ENCODE measurements around the gene WDR27.

Gene WDR27

DNA sequence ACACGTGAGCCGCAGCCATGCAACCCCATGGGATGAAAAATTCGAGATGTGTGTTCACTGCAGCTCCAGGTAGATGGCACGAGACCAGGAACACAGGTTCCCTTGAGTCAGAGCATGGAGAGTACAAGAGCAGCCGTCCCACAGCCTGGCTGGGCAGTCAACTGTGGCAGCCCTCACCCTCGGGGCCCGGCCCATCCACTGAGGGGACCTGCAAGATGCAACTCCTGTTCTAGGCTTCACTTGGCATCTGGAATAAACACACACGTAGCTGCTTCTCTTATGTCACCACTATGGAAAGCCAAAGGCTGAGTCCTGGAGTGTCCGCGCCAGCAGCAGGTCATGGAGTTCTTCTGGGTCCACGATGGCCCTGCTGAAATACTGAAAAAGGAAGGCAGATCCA is 77.0 kb downstream of the WDR27 start:
- H3K4me3 ChIP-seq (ENCODE audit: low read depth, low read length): no peak overlapping the region
- no peak for TF ChIP-seq CTCF (IDR thresholded peaks at IDR 0.05; ENCODE audit: borderline replicate concordance, insufficient read depth, low read depth, low read length)

- H3K4me3 ChIP-seq (ENCODE audit: low read depth, low read length): no peak overlapping the region
- TF ChIP-seq CTCF (IDR thresholded peaks at IDR 0.05; ENCODE audit: borderline replicate concordance, insufficient read depth, low read depth, low read length): no peak
Observed at GRCh38 chr6:169623975-169624374, 77.9 kb downstream of the WDR27 start.

DNA sequence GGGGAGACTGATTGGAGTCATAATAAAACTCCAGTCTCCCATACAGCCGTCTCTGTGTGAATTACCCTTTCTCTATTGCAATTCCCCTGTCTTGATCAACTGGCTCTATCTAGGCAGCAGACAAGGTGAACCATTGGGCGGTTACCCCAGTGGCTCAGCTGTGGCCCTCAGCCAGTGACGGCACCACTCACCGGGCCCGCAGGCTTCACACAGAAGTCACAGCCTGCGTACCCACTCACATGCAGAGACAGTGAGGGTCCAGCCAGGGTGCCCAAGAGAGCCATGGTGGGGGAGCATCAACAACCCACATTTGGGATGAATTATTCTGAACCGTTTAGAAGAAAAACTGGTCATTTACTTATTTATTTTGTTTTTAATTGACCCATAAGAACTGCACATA is 78.5 kb downstream of the WDR27 start:
- no peak overlapping the region for H3K4me3 ChIP-seq (ENCODE audit: low read depth, low read length)
- no peak for TF ChIP-seq CTCF (IDR thresholded peaks at IDR 0.05; ENCODE audit: borderline replicate concordance, insufficient read depth, low read depth, low read length)

DNA sequence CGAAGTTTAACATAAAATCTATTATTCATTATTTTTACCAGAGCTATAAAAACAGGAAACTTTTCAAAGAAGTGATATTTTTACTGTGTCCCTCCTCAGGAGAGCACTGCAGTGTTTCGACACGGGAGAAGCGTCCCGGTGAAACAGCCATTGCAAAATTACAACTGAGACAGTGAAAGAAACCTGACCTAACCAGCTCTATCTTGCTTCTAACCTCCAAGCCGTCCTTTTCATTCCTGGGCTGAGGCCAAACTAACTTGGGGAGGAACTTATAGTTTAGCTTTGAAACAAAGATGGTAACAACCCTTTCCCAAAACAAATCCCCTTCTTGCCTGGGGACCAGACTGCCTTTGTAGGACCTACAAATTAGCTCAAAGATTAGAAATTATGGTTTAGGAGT is 79.2 kb downstream of the WDR27 start:
- H3K4me3 ChIP-seq (ENCODE audit: low read depth, low read length): no peak overlapping the region
- TF ChIP-seq CTCF (IDR thresholded peaks at IDR 0.05; ENCODE audit: borderline replicate concordance, insufficient read depth, low read depth, low read length): no peak

- H3K4me3 ChIP-seq (ENCODE audit: low read depth, low read length): no peak overlapping the region
- TF ChIP-seq CTCF (IDR thresholded peaks at IDR 0.05; ENCODE audit: borderline replicate concordance, insufficient read depth, low read depth, low read length): no peak
Observed at GRCh38 chr6:169621311-169621710, 80.5 kb downstream of the WDR27 start.

DNA sequence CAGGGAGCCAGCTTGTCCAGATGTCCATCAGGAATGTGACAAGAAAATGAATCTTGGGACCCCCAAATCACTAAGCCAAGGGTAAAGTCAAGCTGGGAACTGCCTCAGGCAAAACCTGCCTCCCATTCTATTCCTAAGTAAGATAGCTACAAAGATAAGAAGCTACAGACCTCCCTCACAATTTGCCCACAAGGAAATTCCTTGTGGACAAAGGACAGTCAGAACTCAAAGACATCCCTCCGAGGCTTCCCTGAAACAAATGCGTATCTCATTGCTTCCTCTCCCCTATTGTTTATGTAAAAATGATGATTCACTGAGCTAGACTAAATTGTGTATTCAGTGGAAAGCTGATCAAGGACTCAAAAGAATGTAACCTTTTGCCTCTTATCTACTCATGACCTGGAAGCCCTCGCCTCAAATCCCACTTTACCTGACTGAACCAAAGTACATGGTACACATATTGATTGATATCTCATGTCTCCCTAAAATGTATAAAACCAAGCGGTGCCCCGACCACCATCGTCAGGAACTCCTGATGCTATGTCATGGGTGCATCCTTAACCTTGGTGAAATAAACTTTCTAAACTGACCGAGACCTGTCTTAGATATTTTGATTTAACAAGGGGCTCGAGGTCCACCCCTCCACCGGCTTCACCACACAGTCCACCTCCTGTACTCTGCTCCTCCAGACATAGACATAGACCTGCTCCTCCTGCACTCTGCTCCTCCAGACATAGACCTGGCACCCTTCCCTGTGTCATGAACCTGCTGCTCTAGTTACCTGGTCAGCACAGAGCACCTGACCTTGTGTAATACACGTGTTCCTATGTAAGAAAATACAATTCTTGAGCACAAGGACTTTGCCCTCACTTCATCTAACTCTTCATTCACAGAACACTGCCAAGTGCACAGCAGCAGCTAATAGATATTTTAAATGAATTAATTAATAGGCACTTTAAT is 81.4 kb downstream of the WDR27 start:
- no peak for TF ChIP-seq CTCF (IDR thresholded peaks at IDR 0.05; ENCODE audit: borderline replicate concordance, insufficient read depth, low read depth, low read length)
- no peak overlapping the region for H3K4me3 ChIP-seq (ENCODE audit: low read depth, low read length)

GRCh38 chr6:169619650-169620049 is 82.2 kb downstream of the WDR27 start:
- TF ChIP-seq CTCF (IDR thresholded peaks at IDR 0.05; ENCODE audit: borderline replicate concordance, insufficient read depth, low read depth, low read length): no peak
- H3K4me3 ChIP-seq (ENCODE audit: low read depth, low read length): no peak overlapping the region

Data from GM12875 (cell line).